ENCODE measurements around the gene HECTD4.
"Not testable (repeated sequence)": the region's sequence is repeated elsewhere in the genome, so short reads cannot be mapped to it uniquely, and the experiment has no call there.

Gene HECTD4

GRCh38 chr12:112406519-112407488, 24.6 kb upstream of the HECTD4 start:
- DNase-seq: no peak

- peak; percentile 18 for DNase-seq
These were observed 19.8 kb upstream of the HECTD4 start for GRCh38 chr12:112401903-112402498.

GRCh38 chr12:112401054-112401453, 18.8 kb upstream of the HECTD4 start:
- no peak for DNase-seq

- DNase-seq: no peak
These were observed 11.1 kb upstream of the HECTD4 start for GRCh38 chr12:112393328-112393727.

- not testable (repeated sequence) for DNase-seq
These were observed 7.9 kb upstream of the HECTD4 start for GRCh38 chr12:112389922-112390654.

GRCh38 chr12:112389228-112389627, 7.0 kb upstream of the HECTD4 start:
- DNase-seq: no peak

GRCh38 chr12:112386726-112387125, 4.5 kb upstream of the HECTD4 start:
- peak; percentile 66 for DNase-seq

- no peak for DNase-seq
These were observed 635 bp upstream of the HECTD4 start for GRCh38 chr12:112382866-112383265.

GRCh38 chr12:112381406-112381882, 787 bp downstream of the HECTD4 start:
- peak; percentile 45 for DNase-seq

GRCh38 chr12:112380663-112381405, 1.4 kb downstream of the HECTD4 start:
- peak; percentile 25 for DNase-seq

- DNase-seq: no peak
These were observed 7.1 kb downstream of the HECTD4 start for GRCh38 chr12:112375105-112375504.

- no peak for DNase-seq
These were observed 8.0 kb downstream of the HECTD4 start for GRCh38 chr12:112374166-112374740.

- no peak for DNase-seq
These were observed 11.2 kb downstream of the HECTD4 start for GRCh38 chr12:112370868-112371510.

- DNase-seq: no peak
These were observed 12.0 kb downstream of the HECTD4 start for GRCh38 chr12:112370199-112370598.

GRCh38 chr12:112368856-112369255, 13.4 kb downstream of the HECTD4 start:
- DNase-seq: peak; percentile 92

- DNase-seq: no peak
These were observed 14.3 kb downstream of the HECTD4 start for GRCh38 chr12:112367965-112368364.

GRCh38 chr12:112362310-112362709, 19.9 kb downstream of the HECTD4 start:
- no peak for DNase-seq

- no peak for DNase-seq
These were observed 21.0 kb downstream of the HECTD4 start for GRCh38 chr12:112361271-112361670.

GRCh38 chr12:112359290-112359689, 22.9 kb downstream of the HECTD4 start:
- DNase-seq: no peak

- no peak for DNase-seq
These were observed 25.0 kb downstream of the HECTD4 start for GRCh38 chr12:112357214-112357613.

GRCh38 chr12:112354399-112354798, 27.8 kb downstream of the HECTD4 start:
- no peak for DNase-seq

GRCh38 chr12:112353393-112353792, 28.8 kb downstream of the HECTD4 start:
- DNase-seq: no peak

All from NCI-H82 (cell line).